WI38 (cell line): Measurements from ENCODE around the gene C2CD4C.
"Not testable (repeated sequence)": the region's sequence is repeated elsewhere in the genome, so short reads cannot be mapped to it uniquely, and the experiment has no call there.

Source experiments
- H3K4me3 ChIP-seq: 2 replicates; pipeline ENCODE4 v1.5.1; 2011; ENCODE audit warnings: low read depth, mild to moderate bottlenecking, control low read depth, low read length
- TF ChIP-seq, protein P1 (sequence below): IDR thresholded peaks from 2 replicates; pipeline ENCODE4 v1.5.1; 2012; ENCODE audit warnings: low read depth, mild to moderate bottlenecking, control low read depth, low read length

The C2CD4C gene

DNA sequence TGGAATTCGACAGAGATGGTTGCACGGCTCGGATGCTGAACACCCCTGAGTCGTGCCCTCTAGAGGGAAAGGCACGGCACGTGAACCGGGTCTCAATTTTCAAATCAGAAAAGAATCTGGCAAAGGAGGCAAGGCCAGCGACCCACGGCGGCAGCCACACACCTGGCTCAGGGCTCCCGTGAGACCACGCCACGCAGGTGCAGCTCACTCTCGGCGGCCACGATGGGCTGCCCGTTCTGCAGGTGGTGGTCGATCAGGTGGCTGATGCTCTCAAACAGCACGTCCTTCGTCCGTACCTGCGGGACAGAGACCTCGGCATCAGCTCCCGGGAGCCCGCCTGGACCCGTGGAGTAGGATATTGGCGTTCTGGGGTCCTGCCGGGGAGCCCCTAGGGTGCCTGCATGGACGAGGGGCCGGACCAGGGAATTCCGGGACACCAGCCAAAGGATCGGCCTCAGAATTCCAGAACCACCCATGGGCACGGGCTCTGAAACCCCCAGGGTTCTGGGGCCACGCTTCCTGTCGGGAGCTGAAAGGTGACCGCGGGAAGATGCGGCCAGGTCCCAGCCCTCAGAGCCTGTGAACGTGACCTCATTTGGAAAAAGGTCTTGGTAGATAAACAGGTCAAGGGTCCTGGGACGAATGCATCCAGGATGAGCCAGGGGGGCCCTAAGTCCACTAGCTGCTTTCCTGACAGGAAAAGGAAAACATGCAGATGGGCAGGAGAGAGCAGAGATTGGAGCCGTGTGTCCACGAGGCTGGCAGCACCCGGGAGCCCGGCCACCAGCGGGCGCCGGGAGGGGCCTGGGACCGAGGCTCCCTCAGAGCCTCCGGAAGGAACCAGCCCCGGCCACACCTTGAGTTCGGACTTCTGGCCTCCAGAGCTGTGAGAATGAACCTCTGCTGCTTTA lies 10.1 kb upstream of the C2CD4C start:
- TF ChIP-seq, protein P1, sequence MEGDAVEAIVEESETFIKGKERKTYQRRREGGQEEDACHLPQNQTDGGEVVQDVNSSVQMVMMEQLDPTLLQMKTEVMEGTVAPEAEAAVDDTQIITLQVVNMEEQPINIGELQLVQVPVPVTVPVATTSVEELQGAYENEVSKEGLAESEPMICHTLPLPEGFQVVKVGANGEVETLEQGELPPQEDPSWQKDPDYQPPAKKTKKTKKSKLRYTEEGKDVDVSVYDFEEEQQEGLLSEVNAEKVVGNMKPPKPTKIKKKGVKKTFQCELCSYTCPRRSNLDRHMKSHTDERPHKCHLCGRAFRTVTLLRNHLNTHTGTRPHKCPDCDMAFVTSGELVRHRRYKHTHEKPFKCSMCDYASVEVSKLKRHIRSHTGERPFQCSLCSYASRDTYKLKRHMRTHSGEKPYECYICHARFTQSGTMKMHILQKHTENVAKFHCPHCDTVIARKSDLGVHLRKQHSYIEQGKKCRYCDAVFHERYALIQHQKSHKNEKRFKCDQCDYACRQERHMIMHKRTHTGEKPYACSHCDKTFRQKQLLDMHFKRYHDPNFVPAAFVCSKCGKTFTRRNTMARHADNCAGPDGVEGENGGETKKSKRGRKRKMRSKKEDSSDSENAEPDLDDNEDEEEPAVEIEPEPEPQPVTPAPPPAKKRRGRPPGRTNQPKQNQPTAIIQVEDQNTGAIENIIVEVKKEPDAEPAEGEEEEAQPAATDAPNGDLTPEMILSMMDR, result no peak
- no peak overlapping the region for H3K4me3 ChIP-seq

DNA sequence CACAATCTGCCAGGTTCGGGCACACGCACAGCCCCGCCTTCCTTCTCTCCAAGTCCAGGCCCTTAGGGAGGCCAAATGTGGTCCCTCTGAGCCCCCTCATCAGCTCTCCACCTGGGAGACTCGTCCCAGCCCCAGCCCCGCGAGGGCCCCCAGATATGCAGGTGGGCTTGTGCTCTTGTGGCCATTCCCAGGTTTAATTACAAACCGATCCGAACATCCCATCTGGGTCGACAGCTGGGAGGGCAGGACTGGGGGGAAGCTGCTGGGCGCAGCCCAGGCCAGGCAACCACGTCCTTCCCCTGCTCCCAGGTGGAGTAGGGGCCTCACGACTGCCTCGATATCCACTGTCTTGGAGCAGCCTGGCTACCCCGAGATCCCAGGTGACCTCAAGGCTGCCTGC lies 7.5 kb upstream of the C2CD4C start:
- no peak overlapping the region for H3K4me3 ChIP-seq
- TF ChIP-seq, protein P1, result no peak

DNA sequence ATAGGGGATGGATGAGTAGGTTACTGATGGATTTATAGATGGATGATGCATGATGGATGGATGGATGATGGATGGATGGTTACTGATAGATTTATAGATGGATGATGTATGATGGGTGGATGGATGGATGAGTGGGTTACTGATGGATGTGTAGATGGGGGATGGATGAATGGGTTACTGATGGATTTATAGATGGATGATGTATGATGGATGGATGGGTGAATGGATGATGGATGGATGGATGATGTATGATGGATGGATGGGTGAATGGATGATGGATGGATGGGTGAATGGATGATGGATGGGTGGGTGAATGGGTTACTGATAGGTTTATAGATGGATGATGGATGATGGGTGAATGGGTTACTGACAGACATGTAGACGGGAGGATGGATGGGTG lies 6.3 kb upstream of the C2CD4C start:
- no peak overlapping the region for H3K4me3 ChIP-seq
- TF ChIP-seq, protein P1, result no peak

DNA sequence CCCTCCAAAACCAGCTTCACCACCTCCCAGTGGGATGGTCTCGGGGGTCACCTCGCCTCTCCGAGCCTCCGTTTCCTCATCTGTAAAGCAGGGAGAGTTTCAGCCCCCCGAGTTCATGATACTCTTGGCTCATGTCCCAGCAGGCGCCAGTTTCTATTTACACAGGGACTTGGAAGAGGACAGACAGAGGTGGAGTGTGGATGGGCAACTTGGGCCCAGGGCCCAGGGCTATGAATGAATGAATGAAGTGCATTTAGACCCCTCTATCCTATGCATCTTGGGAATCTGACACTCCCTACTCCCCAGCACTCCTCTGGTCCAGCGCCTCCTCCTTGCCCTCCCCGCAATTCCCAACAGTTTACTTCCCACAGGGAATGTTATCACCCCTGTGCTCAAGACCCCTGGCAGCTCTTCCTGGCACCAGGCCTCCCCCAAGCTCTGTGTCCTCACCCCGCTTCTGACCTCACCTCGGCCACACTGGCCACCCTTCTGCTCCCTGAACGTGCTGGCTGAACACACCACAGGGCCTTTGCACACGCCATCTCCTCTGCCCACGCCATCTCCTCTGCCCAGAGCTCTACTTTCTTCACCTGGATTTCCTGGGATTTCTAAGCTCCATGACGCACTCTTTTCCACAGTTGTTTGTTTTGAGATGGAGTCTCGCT lies 4.9 kb upstream of the C2CD4C start:
- H3K4me3 ChIP-seq, result no peak overlapping the region
- TF ChIP-seq, protein P1, result no peak

DNA sequence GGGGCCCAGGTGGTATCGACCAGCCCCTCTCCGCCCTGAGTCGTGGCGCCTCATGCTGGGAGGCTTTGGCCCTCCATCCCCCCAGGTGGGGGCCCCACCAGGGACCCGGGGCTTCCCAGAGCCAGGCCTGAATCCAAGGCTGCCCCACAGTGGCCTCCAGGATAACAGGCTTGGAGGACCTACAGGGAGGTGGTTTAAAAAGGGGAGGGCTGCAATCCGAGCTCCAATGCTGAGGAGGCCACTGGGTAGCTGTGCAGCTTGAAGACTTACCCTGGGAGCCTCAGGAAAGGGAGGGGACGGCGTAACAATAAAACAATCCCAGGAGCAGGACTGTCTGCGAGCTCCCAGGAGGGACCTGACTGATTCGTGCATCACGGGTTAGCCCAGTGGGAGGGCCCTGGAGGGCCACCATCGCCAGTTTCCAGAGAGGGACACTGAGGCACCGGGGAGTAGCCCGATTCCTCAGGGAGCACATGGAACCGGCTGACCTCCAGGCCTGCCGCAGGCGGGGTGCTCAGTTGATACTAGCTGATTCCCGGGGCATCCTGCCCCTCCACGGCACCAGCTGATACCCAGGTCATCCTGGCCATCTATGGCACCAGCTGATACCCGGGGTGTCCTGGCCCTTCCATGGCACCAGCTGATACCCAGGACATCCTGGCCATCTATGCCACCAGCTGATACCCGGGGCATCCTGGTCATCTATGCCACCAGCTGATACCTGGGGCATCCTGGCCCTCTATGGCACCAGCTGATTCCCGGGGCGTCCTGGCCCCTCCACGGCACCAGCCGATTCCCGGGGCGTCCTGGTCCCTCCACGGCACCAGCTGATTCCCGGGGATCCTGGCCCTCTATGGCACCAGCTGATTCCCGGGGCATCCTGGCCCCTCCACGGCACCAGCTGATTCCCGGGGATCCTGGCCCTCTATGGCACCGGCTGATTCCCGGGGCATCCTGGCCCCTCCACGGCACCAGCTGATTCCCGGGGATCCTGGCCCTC lies 3.7 kb upstream of the C2CD4C start:
- TF ChIP-seq, protein P1, result no peak

DNA sequence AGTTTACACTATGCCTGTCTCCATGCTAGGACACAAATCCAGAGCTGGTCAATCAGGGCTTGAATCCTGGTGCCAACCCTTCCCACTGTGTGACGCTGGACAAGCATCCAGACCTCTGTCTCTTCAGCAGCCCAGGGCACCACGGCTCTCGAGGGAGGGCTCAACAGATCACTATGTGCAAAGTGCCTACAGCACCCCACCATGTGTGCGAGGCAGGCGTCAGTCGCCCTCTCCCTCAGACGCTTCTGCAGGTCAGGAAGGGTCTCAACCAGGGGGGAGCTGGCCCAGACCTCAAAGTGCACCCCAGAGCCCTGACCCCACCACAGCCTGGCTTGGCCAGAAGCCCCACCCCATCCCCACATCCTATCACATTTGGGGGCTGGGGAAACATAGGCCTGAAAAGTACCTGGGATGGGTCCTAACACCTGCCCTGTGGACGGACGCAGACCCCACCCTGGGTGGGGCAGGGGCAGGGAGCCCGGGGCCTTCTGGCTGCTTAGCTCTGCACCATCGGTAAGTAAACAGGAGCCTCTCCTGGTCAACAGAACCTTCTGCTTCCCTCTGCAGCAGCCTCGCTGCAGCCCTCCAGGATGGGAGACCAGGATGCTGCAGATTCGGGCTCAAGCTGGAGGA lies 2.9 kb upstream of the C2CD4C start:
- TF ChIP-seq, protein P1, result no peak
- no peak overlapping the region for H3K4me3 ChIP-seq

More for the DNA sequence above, 3.7 kb upstream of the C2CD4C start:
- no peak overlapping the region for H3K4me3 ChIP-seq

DNA sequence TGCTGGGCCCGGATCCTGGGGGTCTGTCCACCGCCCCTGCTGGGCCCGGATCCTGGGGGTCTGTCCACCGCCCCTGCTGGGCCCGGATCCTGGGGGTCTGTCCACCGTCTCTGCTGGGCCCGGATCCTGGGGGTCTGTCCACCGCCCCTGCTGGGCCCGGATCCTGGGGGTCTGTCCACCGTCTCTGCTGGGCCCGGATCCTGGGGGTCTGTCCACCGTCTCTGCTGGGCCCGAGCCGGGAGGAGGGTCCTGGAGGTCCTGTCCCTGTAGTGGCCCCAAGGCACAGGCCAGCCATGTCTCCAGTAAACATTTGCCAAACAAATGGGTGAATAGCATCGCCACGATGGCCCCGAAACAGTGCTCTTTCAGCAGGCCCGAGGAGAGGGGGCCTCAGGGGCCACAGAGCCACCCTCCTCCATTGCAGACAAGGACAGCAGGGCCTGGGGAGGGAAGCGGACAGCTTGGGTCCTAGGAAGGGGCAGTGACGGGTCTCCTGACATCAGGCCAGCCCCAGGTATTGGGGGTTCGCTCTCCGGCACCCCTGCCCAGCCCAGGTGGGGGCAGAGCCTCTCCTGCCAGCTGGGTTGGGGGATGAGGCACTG lies 2.3 kb upstream of the C2CD4C start:
- H3K4me3 ChIP-seq, result not testable (repeated sequence)
